Measurements from ENCODE around the gene PTCHD4.
"Not testable (repeated sequence)": the region's sequence is repeated elsewhere in the genome, so short reads cannot be mapped to it uniquely, and the experiment has no call there.

Gene PTCHD4

GRCh38 chr6:48111575-48111974, 578 bp upstream of the PTCHD4 start:
- H3K27ac ChIP-seq (ENCODE audit: low read length) = no peak overlapping the region
- no peaks in the 10 kb centered on the region for H3K27me3 ChIP-seq (ENCODE audit: insufficient read depth, low read length, poor library complexity)
- no peaks in the 10 kb centered on the region for H4K20me1 ChIP-seq (ENCODE audit: insufficient read depth, low read length)
- H3K4me1 ChIP-seq (ENCODE audit: insufficient read depth, low read length) = no peaks in the 10 kb centered on the region
- no peak for DNase-seq
- H3K79me2 ChIP-seq (ENCODE audit: insufficient read depth, low read length) = no peaks in the 10 kb centered on the region
- no peaks in the 10 kb centered on the region for H3K9me3 ChIP-seq (ENCODE audit: insufficient read depth, low read length, severe bottlenecking)
- no peak for TF ChIP-seq CTCF (IDR thresholded peaks at IDR 0.05; ENCODE audit: borderline replicate concordance, extremely low read depth, low read length, poor library complexity, severe bottlenecking)
- TF ChIP-seq EZH2 (IDR thresholded peaks at IDR 0.05; ENCODE audit: borderline replicate concordance, low read depth, low read length, severe bottlenecking) = no peak
- no peak for ATAC-seq (ENCODE audit: insufficient read depth, low read depth)
- H3K4me3 ChIP-seq (ENCODE audit: low read depth in 1 of 2, low read length in 2 of 2) = no peak overlapping the region
- no peak overlapping the region for H2AFZ ChIP-seq (ENCODE audit: low read depth, low read length)
- no peaks in the 10 kb centered on the region for H3K36me3 ChIP-seq (ENCODE audit: insufficient read depth, low read length)
- no peak overlapping the region for H3K4me2 ChIP-seq (ENCODE audit: insufficient read depth, low read length)
- H3K9ac ChIP-seq (ENCODE audit: low read depth, low read length) = no peak overlapping the region

GRCh38 chr6:48110436-48111142, 408 bp downstream of the PTCHD4 start:
- Histone ChIP-seq H4K20me1 (ENCODE audit: insufficient read depth, low read length) (no peaks in the 10 kb centered on the region), H3K27ac (ENCODE audit: low read length) (no peak overlapping the region), H3K9ac (ENCODE audit: low read depth, low read length) (no peak overlapping the region), H2AFZ (ENCODE audit: low read depth, low read length) (no peak overlapping the region), H3K79me2 (ENCODE audit: insufficient read depth, low read length) (no peaks in the 10 kb centered on the region), H3K4me1 (ENCODE audit: insufficient read depth, low read length) (no peaks in the 10 kb centered on the region), H3K36me3 (ENCODE audit: insufficient read depth, low read length) (no peaks in the 10 kb centered on the region), H3K27me3 (ENCODE audit: insufficient read depth, low read length, poor library complexity) (no peaks in the 10 kb centered on the region), H3K9me3 (ENCODE audit: insufficient read depth, low read length, severe bottlenecking) (no peaks in the 10 kb centered on the region), H3K4me2 (ENCODE audit: insufficient read depth, low read length) (no peak overlapping the region), H3K4me3 (ENCODE audit: low read depth in 1 of 2, low read length in 2 of 2) (no peak overlapping the region)
- DNase-seq (no peak), ATAC-seq (ENCODE audit: insufficient read depth, low read depth) (no peak)
- TF ChIP-seq CTCF (IDR thresholded peaks at IDR 0.05; ENCODE audit: borderline replicate concordance, extremely low read depth, low read length, poor library complexity, severe bottlenecking) = no peak
- no peak for TF ChIP-seq EZH2 (IDR thresholded peaks at IDR 0.05; ENCODE audit: borderline replicate concordance, low read depth, low read length, severe bottlenecking)

GRCh38 chr6:48109944-48110343, 1.1 kb downstream of the PTCHD4 start:
- no peak overlapping the region for H3K9ac ChIP-seq (ENCODE audit: low read depth, low read length)
- H3K79me2 ChIP-seq (ENCODE audit: insufficient read depth, low read length) = no peaks in the 10 kb centered on the region
- TF ChIP-seq CTCF (IDR thresholded peaks at IDR 0.05; ENCODE audit: borderline replicate concordance, extremely low read depth, low read length, poor library complexity, severe bottlenecking) = no peak
- TF ChIP-seq EZH2 (IDR thresholded peaks at IDR 0.05; ENCODE audit: borderline replicate concordance, low read depth, low read length, severe bottlenecking) = no peak
- H2AFZ ChIP-seq (ENCODE audit: low read depth, low read length) = no peak overlapping the region
- H4K20me1 ChIP-seq (ENCODE audit: insufficient read depth, low read length) = no peaks in the 10 kb centered on the region
- ATAC-seq (ENCODE audit: insufficient read depth, low read depth) (no peak), DNase-seq (no peak)
- H3K9me3 ChIP-seq (ENCODE audit: insufficient read depth, low read length, severe bottlenecking) = no peaks in the 10 kb centered on the region
- no peak overlapping the region for H3K4me3 ChIP-seq (ENCODE audit: low read depth in 1 of 2, low read length in 2 of 2)
- no peak overlapping the region for H3K27ac ChIP-seq (ENCODE audit: low read length)
- no peaks in the 10 kb centered on the region for H3K27me3 ChIP-seq (ENCODE audit: insufficient read depth, low read length, poor library complexity)
- no peak overlapping the region for H3K4me2 ChIP-seq (ENCODE audit: insufficient read depth, low read length)
- H3K36me3 ChIP-seq (ENCODE audit: insufficient read depth, low read length) = no peaks in the 10 kb centered on the region
- no peaks in the 10 kb centered on the region for H3K4me1 ChIP-seq (ENCODE audit: insufficient read depth, low read length)

GRCh38 chr6:48102476-48103195, 8.4 kb downstream of the PTCHD4 start:
- H3K27me3 ChIP-seq (ENCODE audit: insufficient read depth, low read length, poor library complexity); H3K79me2 ChIP-seq (ENCODE audit: insufficient read depth, low read length); H2AFZ ChIP-seq (ENCODE audit: low read depth, low read length); H3K4me1 ChIP-seq (ENCODE audit: insufficient read depth, low read length); H3K4me2 ChIP-seq (ENCODE audit: insufficient read depth, low read length); H3K36me3 ChIP-seq (ENCODE audit: insufficient read depth, low read length); H3K4me3 ChIP-seq (ENCODE audit: low read depth in 1 of 2, low read length in 2 of 2); H3K9me3 ChIP-seq (ENCODE audit: insufficient read depth, low read length, severe bottlenecking); H4K20me1 ChIP-seq (ENCODE audit: insufficient read depth, low read length); ATAC-seq (ENCODE audit: insufficient read depth, low read depth); DNase-seq; H3K9ac ChIP-seq (ENCODE audit: low read depth, low read length); H3K27ac ChIP-seq (ENCODE audit: low read length): not testable (repeated sequence)
